Astrocyte of the cerebellum (primary cell): ENCODE data around the gene GPR34.

Source experiments
- DNase-seq: peaks from one replicate; pipeline ENCODE4 v3.0.0-alpha.2; 2011; ENCODE audit warnings: low read depth
- H3K4me3 ChIP-seq: 2 replicates; pipeline ENCODE4 v1.5.1; 2011; ENCODE audit warnings: mild to moderate bottlenecking, low read depth, low read length, moderate library complexity
- in situ Hi-C: cut with HindIII; loops from 2 replicates; pipeline ENCODE4 v1.10.0; 2017; ENCODE audit warnings: low sequenced_read_pairs
- TF ChIP-seq, protein P1 (sequence below): IDR thresholded peaks from 2 replicates; pipeline ENCODE4 v1.5.1; 2012; ENCODE audit warnings: low read length, low read depth, moderate library complexity, mild to moderate bottlenecking; ENCODE audit errors: missing control alignments

Gene GPR34

DNA sequence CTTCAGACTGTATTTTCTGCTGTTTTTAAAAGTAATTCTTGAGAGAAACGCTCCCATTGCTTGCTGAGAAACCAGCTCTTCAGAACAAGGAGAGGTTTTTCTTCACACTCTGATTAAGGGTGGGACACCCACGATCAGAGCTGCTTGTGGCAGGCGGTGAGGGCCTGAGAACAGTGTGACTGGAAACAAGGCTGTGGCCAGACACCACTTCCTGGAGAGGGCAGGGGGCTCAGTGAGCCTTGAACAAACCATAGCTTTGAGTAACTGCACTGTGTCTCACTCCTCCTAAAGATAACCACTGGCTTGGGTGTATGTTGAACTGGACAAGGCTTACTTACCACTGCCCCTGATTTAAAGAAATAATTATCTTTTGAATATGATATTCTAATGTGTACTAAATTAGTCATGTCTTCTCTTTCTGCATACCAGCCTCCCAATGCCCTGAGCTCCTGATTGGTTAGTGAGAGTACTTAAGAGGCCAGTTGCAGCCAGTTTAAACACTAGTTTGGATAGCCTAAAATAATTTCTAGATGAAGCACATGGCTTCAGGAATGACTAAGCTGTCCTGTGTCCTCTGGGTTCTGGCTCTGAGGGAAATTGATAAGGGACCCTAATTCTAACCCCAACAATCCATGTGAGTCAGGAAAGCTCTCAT, 31.5 kb downstream of the GPR34 start:
- DNase-seq, result no peak

DNA sequence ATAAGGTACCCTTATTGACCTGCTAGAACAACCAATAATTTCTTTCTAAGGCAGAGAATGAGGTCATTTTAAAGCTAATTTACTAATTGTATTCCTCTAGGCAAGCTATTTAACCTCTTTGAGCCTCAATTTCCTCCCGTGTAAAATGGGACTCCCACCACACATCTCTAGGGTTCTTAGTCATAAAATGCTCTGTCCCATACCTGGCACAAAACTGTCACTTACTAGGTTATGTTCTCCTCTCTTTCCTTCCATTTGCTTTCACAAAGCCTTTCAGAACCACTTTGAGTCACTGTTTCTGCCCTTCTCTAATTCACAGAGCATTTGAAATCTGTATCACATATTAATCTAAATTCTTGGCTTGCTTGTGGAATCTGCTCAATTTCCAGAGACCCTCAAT, 32.8 kb downstream of the GPR34 start:
- TF ChIP-seq, protein P1, sequence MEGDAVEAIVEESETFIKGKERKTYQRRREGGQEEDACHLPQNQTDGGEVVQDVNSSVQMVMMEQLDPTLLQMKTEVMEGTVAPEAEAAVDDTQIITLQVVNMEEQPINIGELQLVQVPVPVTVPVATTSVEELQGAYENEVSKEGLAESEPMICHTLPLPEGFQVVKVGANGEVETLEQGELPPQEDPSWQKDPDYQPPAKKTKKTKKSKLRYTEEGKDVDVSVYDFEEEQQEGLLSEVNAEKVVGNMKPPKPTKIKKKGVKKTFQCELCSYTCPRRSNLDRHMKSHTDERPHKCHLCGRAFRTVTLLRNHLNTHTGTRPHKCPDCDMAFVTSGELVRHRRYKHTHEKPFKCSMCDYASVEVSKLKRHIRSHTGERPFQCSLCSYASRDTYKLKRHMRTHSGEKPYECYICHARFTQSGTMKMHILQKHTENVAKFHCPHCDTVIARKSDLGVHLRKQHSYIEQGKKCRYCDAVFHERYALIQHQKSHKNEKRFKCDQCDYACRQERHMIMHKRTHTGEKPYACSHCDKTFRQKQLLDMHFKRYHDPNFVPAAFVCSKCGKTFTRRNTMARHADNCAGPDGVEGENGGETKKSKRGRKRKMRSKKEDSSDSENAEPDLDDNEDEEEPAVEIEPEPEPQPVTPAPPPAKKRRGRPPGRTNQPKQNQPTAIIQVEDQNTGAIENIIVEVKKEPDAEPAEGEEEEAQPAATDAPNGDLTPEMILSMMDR, result no peak
- DNase-seq, result no peak
- in situ Hi-C loops, result no loop called here
- no peak overlapping the region for H3K4me3 ChIP-seq

More for the DNA sequence above, 31.5 kb downstream of the GPR34 start:
- H3K4me3 ChIP-seq, result no peak overlapping the region
- TF ChIP-seq, protein P1, result no peak
- in situ Hi-C loops, result no loop called here

DNA sequence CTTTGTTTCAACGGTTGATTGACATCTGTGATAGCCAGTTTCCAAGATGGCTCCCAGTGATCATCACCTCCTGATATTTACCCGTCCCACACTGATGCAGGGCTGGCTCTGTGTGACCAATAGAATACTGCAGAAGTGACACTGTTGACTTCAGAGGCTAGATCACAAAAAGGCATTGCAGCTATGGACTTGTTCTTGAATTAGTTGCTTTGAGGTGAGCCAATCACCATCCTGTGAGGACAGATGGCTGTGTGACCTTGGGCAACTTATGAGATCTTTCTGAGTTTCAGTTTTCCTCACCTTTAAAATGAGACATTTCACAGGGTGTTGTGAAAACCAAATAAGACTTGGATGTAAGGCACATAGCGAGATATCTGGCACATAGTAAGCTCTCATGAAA, 33.4 kb downstream of the GPR34 start:
- no peak overlapping the region for H3K4me3 ChIP-seq
- TF ChIP-seq, protein P1, result no peak
- in situ Hi-C loops, result no loop called here
- DNase-seq, result no peak

DNA sequence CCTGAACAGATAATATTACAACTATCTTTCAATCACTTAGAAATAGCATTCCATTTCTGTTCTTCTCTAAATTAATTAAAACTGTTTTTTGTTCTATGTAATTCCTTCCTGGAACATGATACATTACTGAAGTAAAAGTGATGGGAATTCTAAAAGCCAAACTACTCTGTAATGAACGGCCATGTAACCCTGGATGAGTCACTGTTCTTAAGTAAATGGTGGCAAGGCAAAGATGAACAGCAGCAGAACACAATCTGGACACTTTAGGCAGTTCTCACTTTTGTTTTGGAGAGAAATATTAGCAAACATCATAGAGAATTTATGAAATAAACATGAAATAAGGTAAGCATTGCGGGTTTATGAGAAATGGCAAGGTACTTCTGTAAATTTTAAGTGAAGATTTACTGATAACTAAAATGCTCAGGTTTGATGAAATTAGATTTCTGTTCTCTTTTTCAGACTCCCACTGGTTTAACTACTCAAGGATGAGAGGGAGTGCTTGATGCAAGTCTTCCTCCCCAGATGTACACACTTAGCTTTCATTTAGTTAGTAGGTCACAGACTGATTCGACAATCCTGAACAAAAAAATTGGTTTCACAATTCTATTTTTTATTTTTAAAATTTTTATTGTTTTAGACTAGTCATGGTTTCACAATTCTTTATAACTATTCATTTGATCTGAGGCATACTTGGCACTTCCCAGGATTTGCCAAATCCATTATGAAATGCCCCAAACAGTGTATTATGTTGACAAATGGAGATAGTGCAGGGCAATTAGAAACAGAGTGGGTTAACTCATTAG, 34.2 kb downstream of the GPR34 start:
- H3K4me3 ChIP-seq, result no peak overlapping the region
- no peak for DNase-seq
- TF ChIP-seq, protein P1, result no peak
- in situ Hi-C loops, result no loop called here

DNA sequence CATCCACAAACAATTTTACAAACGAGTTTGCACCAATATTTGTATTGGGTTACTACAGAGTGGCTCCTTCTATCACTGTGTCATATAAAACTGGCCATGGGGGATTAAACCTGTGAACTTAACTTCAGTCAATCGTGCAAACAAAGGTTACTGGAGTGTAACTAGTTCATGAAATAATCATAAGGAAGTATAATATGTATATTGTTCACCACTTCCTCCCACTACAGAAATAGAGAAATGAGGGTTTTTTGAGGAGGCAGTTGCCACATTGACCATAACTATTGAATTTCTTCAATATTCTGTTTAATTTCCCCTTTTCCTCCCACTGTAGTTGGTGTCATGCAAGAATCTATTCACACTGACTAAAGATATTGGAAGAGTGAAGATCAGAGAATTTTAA, 35.1 kb downstream of the GPR34 start, which contains the start of gene GPR82:
GPR82 (plus strand) TSS at position 356 of the 400 bp plus-strand sequence. CDS start 2,846 bp downstream, outside the sequence.
- in situ Hi-C loops, result no loop called here
- no peak within 1 kb of the TSS for H3K4me3 ChIP-seq
- no peak for DNase-seq
- TF ChIP-seq, protein P1, result no peak

DNA sequence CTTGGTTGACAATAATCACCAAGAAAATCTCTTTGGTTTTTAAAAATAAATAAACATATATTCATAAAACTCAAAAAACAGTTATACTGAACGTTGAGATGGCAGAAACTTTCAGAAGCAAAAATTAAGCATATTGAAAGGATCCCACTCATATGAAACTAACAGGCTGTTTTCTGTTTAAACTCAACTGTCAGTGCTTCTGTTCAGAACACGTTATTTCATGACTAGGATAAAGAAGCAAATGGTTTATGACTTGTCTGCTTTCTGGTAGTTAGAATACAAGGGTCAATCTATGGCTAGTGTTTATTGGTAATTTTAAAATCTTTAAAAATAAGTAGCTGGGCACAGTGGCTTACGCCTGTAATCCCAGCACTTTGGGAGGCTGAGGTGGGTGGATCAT, 39.4 kb downstream of the GPR34 start:
- no peak for DNase-seq
- TF ChIP-seq, protein P1, result no peak
- H3K4me3 ChIP-seq, result no peak overlapping the region
- in situ Hi-C loops, result no loop called here
